HG03280 (cell line): Measurements from ENCODE around the gene TBPL1.
"Not testable (repeated sequence)": the region's sequence is repeated elsewhere in the genome, so short reads cannot be mapped to it uniquely, and the experiment has no call there.

Experiments used
- ATAC-seq: cut with Tn5 transposase; IDR thresholded peaks from one replicate; pipeline ENCODE4 v1.9.1; 2021; ENCODE audit warnings: mild to moderate bottlenecking, moderate library complexity; ENCODE audit not compliant: unreplicated experiment

Gene TBPL1

DNA sequence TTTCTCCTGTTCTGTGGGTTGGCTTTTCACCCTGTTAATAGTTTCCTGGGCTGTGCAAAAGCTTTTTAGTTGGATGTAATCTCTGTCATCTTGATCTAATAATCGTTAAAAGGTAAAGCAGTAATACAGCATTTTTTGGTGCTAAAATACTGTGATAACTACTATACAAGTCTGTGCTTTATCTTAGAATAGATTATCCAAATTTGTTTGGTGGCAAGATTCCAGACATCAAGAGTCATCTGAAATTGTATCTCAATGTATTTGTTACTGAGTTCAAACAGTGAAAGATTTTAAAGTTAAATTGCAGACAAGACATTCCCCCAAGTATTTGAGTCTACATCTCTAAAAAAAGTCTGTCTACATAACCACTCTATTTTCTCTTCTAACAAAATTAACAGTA lies 18.8 kb downstream of the TBPL1 start:
- no peak for ATAC-seq

DNA sequence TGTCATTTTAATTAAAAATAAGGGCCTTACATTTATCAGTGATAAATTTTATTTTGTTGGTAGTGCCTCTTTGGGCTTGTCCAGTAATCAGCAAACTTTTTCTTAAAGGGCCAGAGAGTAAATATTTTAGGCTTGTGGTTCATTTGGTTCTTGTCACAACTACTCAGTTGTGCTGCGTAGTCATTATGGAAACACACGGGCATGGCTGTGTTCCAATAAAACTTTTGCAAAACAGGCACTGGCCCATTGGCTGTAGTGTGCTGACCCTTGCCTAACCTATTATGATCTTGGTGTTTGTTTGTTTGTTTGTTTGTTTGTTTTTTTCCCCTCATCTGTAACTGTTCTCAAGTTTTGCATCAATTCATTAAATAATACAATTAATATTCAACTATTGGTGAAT lies 19.4 kb downstream of the TBPL1 start:
- ATAC-seq = no peak

DNA sequence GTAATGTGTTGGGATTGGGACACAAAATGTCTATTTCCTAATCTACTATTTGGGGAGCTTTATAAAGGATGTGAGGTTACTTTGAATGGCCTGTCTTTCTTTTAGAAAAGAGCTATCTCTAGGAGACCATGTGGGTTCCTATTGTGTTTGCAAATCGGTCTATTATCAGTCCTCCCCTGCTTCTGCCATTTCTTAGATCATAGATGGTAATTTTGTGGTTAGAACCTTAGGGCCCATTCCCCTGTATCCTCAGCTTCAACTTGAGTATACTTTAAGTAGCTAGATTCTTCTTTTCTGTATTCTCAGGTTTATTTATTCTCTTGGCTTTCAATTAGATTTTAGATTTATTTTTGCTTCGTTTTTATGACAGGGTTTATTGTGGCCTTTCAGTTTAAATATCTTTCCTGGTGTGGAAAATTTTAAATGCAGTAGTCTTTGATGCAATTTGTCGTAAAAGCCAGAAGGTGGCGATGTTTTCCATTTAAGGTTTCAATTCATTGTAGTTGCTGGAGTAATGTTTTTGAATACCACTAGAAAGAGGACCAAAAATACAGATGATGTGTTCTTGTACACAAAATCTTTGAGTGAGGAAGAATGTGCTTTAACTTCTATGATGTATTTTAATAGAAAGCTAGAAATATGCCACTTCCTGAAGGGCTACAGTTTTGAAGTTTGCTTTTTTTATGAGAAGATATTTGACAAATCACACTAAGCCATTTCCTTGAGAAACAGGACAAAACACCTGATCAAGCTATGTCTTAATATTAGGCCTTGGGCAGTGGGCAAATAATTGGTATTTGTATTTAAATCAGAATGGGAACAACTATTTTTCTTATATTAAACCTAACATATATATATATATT lies 20.3 kb downstream of the TBPL1 start:
- peak; percentile 58 for ATAC-seq

DNA sequence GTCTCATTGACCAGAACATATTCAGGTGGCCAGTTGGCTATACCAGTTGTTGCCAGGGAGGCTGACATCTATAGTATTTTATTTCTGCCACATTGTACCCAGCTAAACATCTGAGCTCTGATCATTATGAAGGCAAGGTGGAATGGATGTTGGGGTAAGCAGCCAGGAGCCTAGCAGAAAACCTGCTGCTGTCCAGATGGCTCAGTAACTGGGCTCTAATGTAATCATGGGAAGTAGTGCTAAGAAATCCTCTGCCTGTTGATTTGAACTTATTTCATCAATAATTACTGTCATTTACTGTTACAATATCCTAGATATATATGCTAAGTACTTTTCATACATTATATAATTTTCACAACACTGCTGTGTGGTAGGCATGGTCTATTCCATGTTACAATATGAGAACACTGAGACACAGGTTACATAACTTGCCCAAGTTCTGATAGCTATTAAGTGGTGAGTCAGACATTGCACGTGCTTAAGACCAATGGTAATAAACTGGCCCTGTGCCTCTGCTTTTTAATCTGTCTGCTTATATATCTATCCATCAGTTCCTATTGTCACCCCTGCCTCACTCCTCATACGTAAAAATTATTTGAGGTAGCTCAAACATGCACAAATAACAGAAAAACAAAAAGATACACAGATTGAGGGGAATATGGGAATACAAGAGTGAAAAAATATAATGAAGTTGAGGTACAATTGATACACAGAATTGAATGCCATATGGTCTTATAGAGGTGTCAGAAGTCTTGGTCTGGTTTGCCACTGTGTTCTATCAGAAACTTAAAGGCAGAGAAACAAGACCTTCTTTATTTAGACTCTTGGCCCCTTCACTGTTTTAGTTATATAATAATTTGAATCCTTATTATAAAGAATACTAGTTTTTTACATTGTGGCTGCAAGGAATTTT lies 25.2 kb downstream of the TBPL1 start:
- ATAC-seq = no peak

DNA sequence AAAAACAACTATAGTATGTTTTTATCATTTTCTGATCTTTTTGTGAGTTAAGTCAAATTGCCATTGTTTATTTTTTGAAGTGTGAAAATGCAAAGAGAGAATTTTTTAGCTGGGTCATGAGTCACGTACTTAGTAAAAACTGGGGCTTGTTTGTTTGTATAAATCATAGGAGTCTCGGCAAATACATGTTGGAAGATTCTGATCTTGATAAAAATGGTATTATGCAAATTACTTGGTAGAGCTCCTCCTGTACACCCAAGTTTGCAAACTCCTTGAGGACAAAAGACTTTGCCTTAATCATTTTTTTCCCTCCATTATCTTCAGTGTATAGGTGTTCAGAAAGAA lies 25.8 kb downstream of the TBPL1 start:
- ATAC-seq = no peak

DNA sequence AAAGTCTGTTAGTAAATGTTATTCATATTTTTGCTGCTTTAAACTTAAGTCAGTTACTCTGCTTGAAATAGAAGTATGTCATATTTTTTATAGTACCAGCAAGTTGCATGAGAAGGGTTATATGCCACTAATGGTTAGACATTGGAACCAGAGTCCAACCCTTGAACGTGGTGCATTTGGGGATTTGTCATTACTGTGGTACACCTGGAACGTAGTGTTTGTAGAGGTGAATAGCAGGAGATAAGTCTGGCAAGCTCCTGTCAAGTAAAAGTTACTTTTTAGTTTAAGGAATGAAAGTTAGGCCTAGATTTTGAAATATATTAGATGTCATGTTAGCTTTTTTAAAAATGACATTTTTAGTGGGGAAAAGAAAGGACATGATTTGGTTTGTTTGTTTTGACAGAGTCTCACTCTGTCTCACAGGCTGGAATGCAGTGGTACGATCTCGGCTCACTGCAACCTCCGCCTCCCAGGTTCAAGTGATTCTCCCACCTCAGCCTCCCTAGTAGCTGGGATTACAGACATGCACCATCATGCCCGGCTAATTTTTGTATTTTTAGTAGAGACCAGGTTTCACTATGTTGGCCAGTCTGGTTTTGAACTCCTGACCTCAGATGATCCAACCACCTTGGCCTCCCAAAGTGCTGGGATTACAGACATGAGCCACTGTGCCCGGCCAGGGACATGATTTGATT lies 26.4 kb downstream of the TBPL1 start:
- not testable (repeated sequence) for ATAC-seq

DNA sequence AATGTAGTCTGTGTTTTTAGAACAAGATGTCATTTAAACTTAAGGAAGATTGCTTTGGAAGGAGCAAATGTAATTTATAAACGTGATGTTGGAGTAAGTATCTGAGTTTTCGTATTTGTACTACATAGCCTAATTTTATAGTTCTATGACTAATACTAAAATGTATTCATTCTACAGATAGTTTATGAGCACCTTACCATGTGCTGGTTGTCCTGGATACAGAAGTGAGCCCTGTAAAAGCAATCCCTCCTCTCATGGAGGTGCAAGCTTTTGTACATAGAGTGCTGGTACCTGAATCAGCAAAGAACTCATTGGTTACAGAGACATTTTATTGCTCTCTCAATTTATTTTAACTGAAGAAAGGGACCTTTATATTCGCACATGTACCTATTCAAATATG lies 27.1 kb downstream of the TBPL1 start:
- no peak for ATAC-seq

DNA sequence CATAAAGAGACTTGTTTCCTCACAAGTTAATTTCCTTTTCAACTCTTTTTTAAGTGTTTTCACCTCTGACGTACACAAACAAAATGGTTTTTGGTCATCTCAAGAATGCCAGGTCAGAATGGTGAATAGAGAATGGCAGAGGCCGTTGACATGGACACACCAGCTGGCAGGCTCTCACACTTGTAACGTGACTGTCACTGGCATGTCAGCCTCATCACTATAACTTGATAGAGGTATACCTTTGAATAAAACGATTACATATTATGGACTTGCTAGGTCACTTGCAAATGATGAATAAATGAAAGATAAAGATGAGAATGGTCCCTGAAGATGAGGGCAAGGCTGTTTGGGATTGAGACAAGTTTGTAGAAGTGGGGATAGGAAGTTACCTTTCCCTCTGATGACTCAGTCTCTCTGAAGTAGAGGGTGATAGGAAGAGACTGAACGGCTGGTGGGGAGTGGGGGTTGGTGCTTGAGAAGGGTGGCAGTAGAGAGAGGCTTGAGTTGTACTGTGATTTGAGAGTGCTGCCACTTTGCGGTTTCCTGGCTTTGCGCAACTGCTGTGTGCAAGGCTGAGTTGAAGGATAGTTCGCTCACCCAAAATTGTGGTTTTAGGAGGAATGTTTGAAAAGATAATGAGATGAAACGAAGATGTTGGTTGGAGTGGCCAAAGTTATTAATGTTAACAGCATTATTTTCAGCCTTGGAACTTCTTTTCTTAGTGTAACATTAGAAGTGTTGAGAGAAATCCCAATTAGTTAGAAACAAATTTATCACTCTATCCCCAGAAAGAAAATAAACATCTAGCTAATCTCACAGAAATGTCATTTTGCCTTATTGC lies 30.3 kb downstream of the TBPL1 start:
- ATAC-seq = no peak

DNA sequence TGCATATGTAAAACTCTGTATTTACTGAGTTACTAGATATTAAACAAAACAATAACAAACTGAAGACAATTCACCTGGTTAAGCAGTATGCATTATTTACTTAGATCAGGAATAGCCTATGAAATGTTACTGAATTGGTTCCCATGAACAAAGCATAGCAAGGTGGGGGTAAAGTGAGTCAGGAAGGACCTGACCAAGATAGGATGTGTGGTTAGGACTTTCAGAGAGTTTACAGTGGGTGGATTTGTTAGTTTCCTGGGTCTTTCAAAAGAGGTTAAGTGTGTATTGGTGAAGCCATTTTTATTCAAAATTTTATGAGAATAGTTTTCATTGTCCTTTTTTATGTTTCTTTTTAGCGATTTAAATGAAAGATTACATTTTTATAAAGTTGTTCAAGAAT lies 32.9 kb downstream of the TBPL1 start:
- no peak for ATAC-seq

DNA sequence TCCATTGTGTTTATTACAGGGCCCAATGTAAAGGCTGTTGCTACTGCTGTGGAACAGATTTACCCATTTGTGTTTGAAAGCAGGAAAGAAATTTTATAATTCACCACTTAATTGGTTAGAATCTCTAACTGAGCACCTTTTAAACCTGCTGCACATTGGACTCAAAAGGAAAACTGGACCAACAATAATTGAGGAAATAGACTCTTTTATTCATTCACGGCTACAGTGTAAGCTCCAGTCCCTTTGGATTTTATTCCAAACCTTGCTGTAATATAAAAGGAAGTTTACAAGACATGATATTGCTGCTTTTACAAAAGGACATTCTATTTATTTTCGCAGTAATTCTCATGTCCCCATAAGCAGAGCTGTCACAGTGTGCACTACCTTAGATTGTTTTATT lies 33.9 kb downstream of the TBPL1 start:
- no peak for ATAC-seq

DNA sequence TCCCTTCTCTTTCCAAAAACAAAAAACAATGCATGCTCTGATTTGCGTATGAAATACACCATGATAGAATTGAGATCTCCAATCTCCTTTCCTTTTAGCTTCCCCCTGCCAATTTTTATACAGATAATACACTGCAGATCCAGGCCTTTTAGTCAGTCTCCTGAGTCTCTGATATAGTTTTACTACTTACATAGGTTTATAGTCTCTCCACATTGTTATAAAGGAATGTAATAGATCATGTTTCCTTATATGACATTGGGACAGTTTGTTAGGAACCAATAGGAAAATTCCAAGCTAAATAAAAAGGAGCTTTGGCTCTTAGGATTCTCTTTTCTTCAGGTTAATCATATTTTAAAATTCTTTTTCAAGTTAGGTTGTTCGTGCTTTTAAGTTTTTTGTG lies 36.5 kb downstream of the TBPL1 start:
- no peak for ATAC-seq

DNA sequence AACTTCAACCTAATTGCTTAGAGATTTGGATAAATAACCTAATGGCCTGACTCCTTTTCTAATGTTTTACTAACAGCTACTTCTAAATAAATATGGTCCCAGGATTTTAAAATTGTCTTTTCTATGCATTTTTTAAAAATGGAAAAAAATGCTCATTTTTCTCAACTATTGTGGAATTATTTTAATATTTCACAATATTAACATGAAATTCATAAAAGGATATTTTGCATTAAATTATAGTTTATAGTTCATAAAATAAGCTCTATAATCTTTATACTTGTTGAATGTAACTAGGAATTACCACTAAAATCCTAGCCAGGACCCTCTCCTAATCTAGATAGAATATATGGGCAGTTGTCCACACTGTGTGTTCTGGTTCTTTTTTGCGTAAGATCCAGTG lies 37.3 kb downstream of the TBPL1 start:
- no peak for ATAC-seq

DNA sequence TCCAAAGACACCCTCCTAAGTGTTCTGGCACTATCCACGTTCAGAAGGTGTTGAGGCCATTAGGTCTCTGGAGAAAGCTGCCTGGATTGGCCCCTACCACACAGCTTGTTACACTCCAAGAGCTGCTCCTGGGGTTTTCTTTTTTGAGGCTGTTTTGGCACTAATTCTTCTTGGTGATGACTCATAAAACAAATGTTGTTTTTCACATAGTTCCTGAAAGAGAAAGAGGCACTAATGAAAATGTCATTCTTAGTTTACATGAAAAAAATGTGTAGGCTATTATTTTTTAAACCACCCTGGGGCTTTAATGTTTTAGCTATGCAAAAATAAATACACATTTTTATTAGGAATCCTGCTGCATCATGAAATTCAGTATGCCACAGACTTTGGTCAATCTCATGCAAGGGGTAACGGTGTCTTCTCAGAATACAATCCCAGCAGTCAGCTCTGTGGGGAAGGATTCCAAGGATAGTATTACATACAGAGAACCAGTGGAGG lies 38.1 kb downstream of the TBPL1 start:
- ATAC-seq = no peak

DNA sequence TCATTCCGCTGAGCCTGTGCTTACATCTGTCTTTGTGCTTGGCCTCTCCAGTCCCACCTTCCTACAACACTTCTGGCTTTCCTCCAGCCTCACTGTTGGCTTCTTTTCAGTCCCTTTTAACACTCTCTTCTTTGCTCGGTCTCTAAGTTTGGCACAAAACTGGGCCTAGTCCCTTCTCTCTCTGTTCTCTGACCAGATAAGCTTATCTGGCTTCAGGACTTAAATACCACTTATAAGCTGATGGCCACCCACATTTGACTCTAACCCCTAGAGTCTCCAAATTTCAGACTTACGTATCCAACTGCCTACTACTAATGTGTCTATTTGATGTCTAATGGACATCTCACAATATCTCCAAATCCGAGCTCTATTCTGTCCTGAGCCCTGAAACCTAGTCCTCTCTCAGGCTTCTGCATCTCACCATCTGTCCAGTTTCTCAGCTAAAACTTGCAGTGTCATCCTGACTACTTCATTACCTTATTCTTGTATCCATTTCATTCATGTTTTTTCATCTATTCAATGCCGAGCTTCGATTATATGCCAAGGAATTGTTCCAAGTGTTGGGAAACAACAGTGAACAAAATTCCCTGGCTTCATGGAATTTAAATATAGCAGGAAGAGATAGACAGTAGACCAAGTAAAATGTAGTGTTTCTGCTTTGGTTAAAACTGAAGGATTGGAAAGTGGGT lies 40.1 kb downstream of the TBPL1 start:
- ATAC-seq = no peak

DNA sequence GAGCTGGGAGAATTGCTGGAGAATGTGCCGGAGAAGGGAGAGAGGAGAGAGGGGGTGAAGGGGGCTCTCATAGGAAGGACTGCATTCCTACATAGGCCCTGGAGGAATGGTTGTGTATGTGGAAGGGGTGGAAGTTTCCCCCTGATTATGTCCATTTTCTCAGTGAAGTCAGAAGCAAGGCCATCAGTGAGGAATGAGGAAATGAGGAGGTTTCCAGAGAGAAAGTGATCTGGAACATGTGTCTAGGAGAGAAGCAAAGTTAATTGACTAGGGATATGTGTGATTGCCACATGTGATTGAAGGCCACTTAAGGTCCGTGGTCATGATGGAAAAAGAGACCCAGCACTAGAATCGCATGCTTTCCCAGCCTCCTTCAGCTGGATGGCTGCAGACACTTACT lies 42.3 kb downstream of the TBPL1 start:
- ATAC-seq = no peak

DNA sequence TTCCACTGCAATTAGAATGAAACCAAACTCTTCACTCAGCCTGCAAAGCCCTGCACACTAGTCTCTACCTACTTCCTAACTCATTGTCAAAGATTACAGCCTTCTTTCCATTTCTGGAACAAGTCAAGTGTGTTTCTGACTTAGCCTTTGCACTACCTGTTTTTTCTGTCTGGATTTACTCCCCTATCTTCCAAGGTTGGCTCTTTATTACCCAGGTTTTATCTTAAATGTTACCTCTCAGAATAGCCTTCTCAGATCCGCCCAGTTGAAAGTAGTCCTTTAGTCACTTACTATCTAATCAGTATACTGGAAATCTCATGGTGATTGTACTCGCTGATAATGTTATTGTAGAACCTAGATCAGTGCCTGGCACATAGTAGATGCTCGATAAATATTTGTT lies 42.7 kb downstream of the TBPL1 start:
- no peak for ATAC-seq

DNA sequence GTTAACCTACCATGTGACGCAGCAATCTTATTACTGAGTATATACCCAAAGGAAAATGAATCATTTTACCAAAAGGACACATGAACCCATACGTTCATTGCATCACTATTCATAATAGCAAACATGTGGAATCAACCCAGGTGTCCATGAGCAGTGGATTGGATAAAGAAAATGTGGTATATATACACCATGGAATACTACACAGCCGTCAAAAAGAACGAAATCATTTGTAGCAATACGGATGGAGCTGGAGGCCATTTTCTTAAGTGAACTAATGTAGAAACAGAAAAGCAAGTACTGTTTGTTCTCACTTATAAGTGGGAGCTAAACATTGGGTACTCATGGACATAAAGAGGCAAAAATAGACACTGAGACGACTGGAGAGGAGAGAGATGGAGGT lies 44.2 kb downstream of the TBPL1 start:
- ATAC-seq = no peak

DNA sequence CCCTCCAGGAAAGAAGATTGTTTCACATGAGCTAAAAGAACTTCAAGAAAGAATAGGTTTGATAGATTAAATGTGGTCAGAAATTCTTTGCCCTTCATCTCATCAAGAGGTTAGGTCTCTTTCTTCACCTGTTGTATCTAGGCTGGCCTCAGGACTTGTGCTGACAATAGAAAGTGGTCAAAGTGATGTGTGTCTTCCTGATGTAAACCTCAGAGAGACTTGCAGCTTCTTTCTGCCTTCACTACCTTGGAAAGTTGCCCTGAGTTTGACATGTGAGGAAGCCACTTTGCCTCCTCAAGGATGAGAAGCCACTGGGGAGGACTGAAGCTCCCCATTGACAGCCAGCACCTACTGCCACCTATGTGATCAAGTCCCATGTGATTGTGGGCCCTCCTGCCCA lies 46.3 kb downstream of the TBPL1 start:
- no peak for ATAC-seq

DNA sequence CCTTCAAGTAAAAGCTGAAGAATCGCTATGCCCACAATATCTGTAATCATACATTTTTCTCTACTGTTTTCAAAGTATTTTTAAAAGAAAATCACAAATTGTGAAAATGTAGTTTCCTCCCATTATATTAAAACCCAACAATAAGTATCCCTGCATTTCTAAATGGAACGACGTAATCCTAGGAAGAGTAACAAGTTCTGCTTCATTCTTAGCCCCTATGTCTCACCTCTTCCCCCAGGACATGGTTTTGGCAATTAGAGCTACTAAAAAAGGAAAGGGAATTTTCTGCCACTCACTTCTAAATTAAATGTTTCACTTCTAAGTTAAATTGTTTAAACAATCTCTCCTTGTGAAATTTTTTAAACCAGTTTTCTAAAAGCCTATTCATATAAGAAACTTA lies 47.4 kb downstream of the TBPL1 start:
- ATAC-seq = no peak

DNA sequence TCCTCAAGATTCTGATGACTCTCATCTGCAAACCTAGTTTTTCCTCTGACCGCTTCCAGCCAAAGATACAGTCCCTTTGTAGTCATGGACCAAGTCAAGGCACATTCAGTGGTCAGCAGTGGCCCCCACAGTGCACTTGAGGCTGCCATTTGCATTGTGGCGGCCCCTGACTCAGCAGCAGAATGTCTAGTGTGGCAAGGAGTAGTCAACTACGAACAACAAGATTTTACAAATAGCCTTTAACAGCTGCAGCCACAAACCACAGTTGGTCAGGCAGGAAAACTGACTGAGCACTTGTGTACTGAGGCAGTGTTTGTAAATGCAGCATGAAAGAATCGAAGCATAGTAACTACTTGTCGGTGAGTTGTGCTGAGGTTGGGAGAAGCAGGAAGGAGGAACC lies 49.8 kb downstream of the TBPL1 start:
- ATAC-seq = no peak
